K562 (cell line): ENCODE measurements around the gene PRKAG1. TPM values are rescaled to one million over a fixed set of nuclear protein-coding genes. Genes with fewer than 3 reads are reported as not detected.
A peak's percentile ranks its signal among the peaks of the same experiment; 100 is the strongest.

ENCODE experiments used
- ATAC-seq: fragments of 200-7000 bp; cut with Tn5 transposase; 3 replicates; pipeline ENCODE4 v1.9.1; 2020; ENCODE audit warnings: moderate library complexity
- Bru-seq: library from RNA; stranded (reverse); fragments of 400-500 nt; gene quantifications from one replicate; lab custom pipeline; 2021; lab: Mats Ljungman, UMichigan
- BruChase-seq, 2 experiments: library from RNA; stranded (reverse); fragments of 400-500 nt; gene quantifications; one replicate each; lab custom pipeline; 2021; lab: Mats Ljungman, UMichigan
- BruUV-seq: library from RNA; stranded (reverse); fragments of 400-500 nt; replicated peaks from 2 replicates; lab custom pipeline; 2021; lab: Mats Ljungman, UMichigan
- CTCF ChIA-PET: fragments of 300-600 bp; formaldehyde crosslinking; extraction: SDS; loops from one replicate; lab custom pipeline; 2021; ENCODE audit warnings: low intra/inter-chr PET ratio; lab: Yijun Ruan, JAX
- POLR2A ChIA-PET: fragments of 300-600, 350-650 bp; sonication (Branson Sonifier 250); formaldehyde crosslinking; extraction: SDS; loops from one replicate; lab custom pipeline; 2021; ENCODE audit warnings: antibody characterized with exemption, inconsistent platforms; lab: Yijun Ruan, JAX
- DNase-seq, 4 experiments: peaks; one replicate each; pipeline versions ENCODE4 v3.0.0 to v3.0.0-alpha.2; 2011 to 2018; ENCODE audit warnings: low spot score in 3 of 4, mixed read lengths in 3 of 4; ENCODE audit errors: extremely low read depth in 1 of 4
- FAIRE-seq: peaks from 2 replicates; lab custom pipeline; 2011; peaks lifted over from hg19 to GRCh38; lab: Jason Lieb, UNC
- H2AFZ ChIP-seq: 2 replicates; pipeline ENCODE4 v1.6.0; 2011; ENCODE audit warnings: low read depth, low read length, control low read depth, inconsistent platforms
- H3K27ac ChIP-seq: fragments of 200-600 bp; 3 replicates; pipeline ENCODE4 v1.8.0; 2011; ENCODE audit warnings: low read depth, mild to moderate bottlenecking, control low read depth, inconsistent platforms, low read length, moderate library complexity, mixed read lengths; ENCODE audit errors: extremely low read depth
- H3K27me3 ChIP-seq, 2 experiments: fragments of 300-600 bp in 1 of 2; 2 replicates in 1 of 2; 3 replicates in 1 of 2; pipeline versions ENCODE4 v1.6.0 to v1.8.0; 2011; ENCODE audit warnings: inconsistent platforms in 2 of 2, low read length in 2 of 2, mild to moderate bottlenecking in 1 of 2, mixed read lengths in 1 of 2, moderate library complexity in 1 of 2; ENCODE audit not compliant: control insufficient read depth in 2 of 2, insufficient read depth in 2 of 2
- H3K36me3 ChIP-seq: fragments of 300-600 bp; 3 replicates; pipeline ENCODE4 v1.8.0; 2011; ENCODE audit warnings: mild to moderate bottlenecking, low read length, inconsistent platforms; ENCODE audit not compliant: control insufficient read depth, insufficient read depth
- H3K4me1 ChIP-seq, 2 experiments: fragments of 200-600 bp in 1 of 2; replicated peaks in 1 of 2; 2 replicates in 1 of 2; 3 replicates in 1 of 2; pipeline versions ENCODE4 v1.5.1 to v1.8.0; 2011; ENCODE audit warnings: inconsistent platforms in 2 of 2, low read length in 2 of 2, mild to moderate bottlenecking in 1 of 2, mixed read lengths in 1 of 2, moderate library complexity in 1 of 2; ENCODE audit not compliant: control insufficient read depth in 2 of 2, insufficient read depth in 2 of 2
- H3K4me2 ChIP-seq: 2 replicates; pipeline ENCODE4 v1.6.1; 2011; ENCODE audit warnings: low read length, control low read depth, inconsistent platforms, mixed read lengths; ENCODE audit not compliant: insufficient read depth
- H3K4me3 ChIP-seq: fragments of 200-600 bp; sonication (generic), shearing (Covaris generic); 2 replicates; pipeline ENCODE4 v1.5.1; 2016; ENCODE audit warnings: control low read depth, inconsistent platforms
- H3K79me2 ChIP-seq: fragments of 200-600 bp; 3 replicates; pipeline ENCODE4 v1.8.0; 2011; ENCODE audit warnings: low read length, inconsistent platforms; ENCODE audit not compliant: control insufficient read depth, insufficient read depth
- H3K9ac ChIP-seq, 2 experiments: 2 replicates each; pipeline versions ENCODE4 v1.6.0 to v1.6.1; 2011; ENCODE audit warnings: low read depth in 2 of 2, low read length in 2 of 2, control low read depth in 1 of 2, inconsistent platforms in 1 of 2, mild to moderate bottlenecking in 1 of 2, mixed read lengths in 1 of 2; ENCODE audit not compliant: insufficient read depth in 1 of 2
- H3K9me1 ChIP-seq: one replicate; pipeline ENCODE4 v1.6.0; 2011; ENCODE audit warnings: inconsistent platforms, mild to moderate bottlenecking, low read length, moderate library complexity; ENCODE audit not compliant: control insufficient read depth, insufficient read depth
- H3K9me3 ChIP-seq: replicated peaks from 2 replicates; pipeline ENCODE4 v1.5.1; 2011; ENCODE audit warnings: low read depth, low read length, inconsistent platforms; ENCODE audit not compliant: control insufficient read depth, insufficient read depth
- H4K20me1 ChIP-seq: replicated peaks from 2 replicates; pipeline ENCODE4 v1.6.1; 2011; ENCODE audit warnings: low read length, inconsistent platforms, mixed read lengths; ENCODE audit not compliant: control insufficient read depth, insufficient read depth
- MTA1 ChIP-seq: fragments of 450-650 bp; IDR thresholded peaks from 2 replicates; pipeline ENCODE4 v1.6.1; 2017; ENCODE audit warnings: borderline replicate concordance
- NELFE ChIP-seq: IDR thresholded peaks from 2 replicates; pipeline ENCODE4 v1.6.1; 2011; ENCODE audit warnings: mild to moderate bottlenecking; ENCODE audit not compliant: insufficient read depth, insufficient read length
- NFIX ChIP-seq: fragments of 250-450 bp; sonication (Bioruptor Pico); IDR thresholded peaks from 2 replicates; pipeline ENCODE4 v1.4.0; 2020; ENCODE audit warnings: low read depth, mild to moderate bottlenecking, moderate library complexity
- RBM39 ChIP-seq: fragments of 200-400 bp; formaldehyde crosslinking; optimal IDR thresholded peaks from 2 replicates; pipeline ENCODE3; 2018; ENCODE audit warnings: low read depth, low read length
- SETDB1 ChIP-seq: IDR thresholded peaks from one replicate; pipeline ENCODE4 v1.6.1; 2012; ENCODE audit warnings: low read length, control low read depth, inconsistent platforms
- ZNF143 ChIP-seq: sonication (generic); formaldehyde crosslinking; IDR thresholded peaks from 2 replicates; pipeline ENCODE4 v1.9.0; 2022; ENCODE audit warnings: mild to moderate bottlenecking, missing genetic modification reagents
- ZNF384 ChIP-seq: IDR thresholded peaks from 2 replicates; pipeline ENCODE4 v1.6.1; 2012; ENCODE audit warnings: low read depth, low read length, improper control_type of control experiment
- WGBS: fragments of 100-300 bp; shearing (Covaris generic); methylation state at CpG from one replicate; pipeline ENCODE4 v1.1.6; 2016; ENCODE audit warnings: low coverage, mixed read lengths; ENCODE audit not compliant: insufficient coverage; ENCODE audit errors: missing lambda C conversion rate; 5-methylcytosine and 5-hydroxymethylcytosine counted together
- in situ Hi-C: fragments of 300-500 bp; cut with MboI; formaldehyde crosslinking; loops from 4 replicates; pipeline ENCODE4 v1.15.0; 2018; ENCODE audit warnings: inconsistent platforms, mixed read lengths
- intact Hi-C: fragments of 100-400 bp; cut with micrococcal nuclease; formaldehyde crosslinking; loops from 2 replicates; pipeline ENCODE4 v1.14.2; 2022
- long read RNA-seq, 3 experiments: library from polyadenylated mRNA in 2 of 3; library from RNA in 1 of 3; unstranded in 2 of 3; stranded (forward) in 1 of 3; transcript quantifications; one replicate each; pipeline ENCODE4 v2.0.0, GENCODE V29; 2019 to 2022
- polyA minus RNA-seq, 3 experiments: library from RNA; depleted of rRNA, polyadenylated mRNA; stranded (reverse); fragments of >200 nt; gene quantifications; 2 replicates each; pipeline ENCODE4 v1.2.3, GENCODE V29; 2011
- polyA plus RNA-seq, 8 experiments: library from polyadenylated mRNA; depleted of rRNA in 4 of 8; stranded (reverse) in 5 of 8; unstranded in 3 of 8; fragments of >200 nt; fragmentation: Nextera tagmentation in 2 of 8; fragmentation: Illumina TruSeq in 1 of 8; extraction: Ambion mirVana in 2 of 8; extraction: Trizol in 1 of 8; gene quantifications; 2 replicates each; pipeline versions ENCODE4 v1.2.1 to v1.2.3, GENCODE V29; 2011 to 2014; ENCODE audit warnings: inconsistent platforms in 1 of 8, missing spikeins in 1 of 8
- total RNA-seq, 7 experiments: library from RNA; depleted of rRNA in 6 of 7; stranded (reverse); fragments of >200 nt in 6 of 7; fragmentation: Illumina TruSeq in 2 of 7; extraction: Trizol in 2 of 7; gene quantifications; 2 replicates each; pipeline versions ENCODE4 v1.2.1 to v1.2.3, GENCODE V29; 2011 to 2021; ENCODE audit warnings: low replicate concordance in 1 of 7
- TF ChIP-seq, protein P1 (sequence below): fragments of 450-650 bp; formaldehyde crosslinking; IDR thresholded peaks from 2 replicates; pipeline ENCODE4 v1.4.0; 2020; ENCODE audit warnings: mild to moderate bottlenecking, mixed read lengths
- TF ChIP-seq, protein P2 (sequence below): fragments of 250-450 bp; sonication (Bioruptor Pico); IDR thresholded peaks from 2 replicates; pipeline ENCODE4 v1.8.0; 2021; ENCODE audit warnings: mild to moderate bottlenecking, moderate library complexity

PRKAG1 gene
- total RNA-seq (2011; cell fraction: chromatin; rRNA removed; ENCODE audit: low replicate concordance), result 48.6 and 71.2 TPM in 2 replicates
- total RNA-seq (2011; cell fraction: nucleolus; rRNA removed), result 26.7 and 27.0 TPM in 2 replicates
- total RNA-seq (2011; cell fraction: nucleoplasm; rRNA removed), result 42.8 and 56.8 TPM in 2 replicates
- total RNA-seq (2014; rRNA removed), result 51.1 and 51.6 TPM in 2 replicates
- 79.1 and 86.8 TPM in 2 replicates for total RNA-seq (2014; rRNA removed; fragmentation: Illumina TruSeq; extraction: Trizol)
- 74.0 and 75.0 TPM in 2 replicates for total RNA-seq (2015; rRNA removed; fragmentation: Illumina TruSeq; extraction: Trizol)
- 49.3 and 51.9 TPM in 2 replicates for total RNA-seq (2021)
- 109 TPM in 2 replicates for polyA plus RNA-seq (2011; rRNA removed)
- polyA plus RNA-seq (2011; cell fraction: cytosol; rRNA removed), result 85.7 and 115 TPM in 2 replicates
- 31.1 and 53.9 TPM in 2 replicates for polyA plus RNA-seq (2011; cell fraction: nucleus; rRNA removed)
- 53.3 and 68.9 TPM in 2 replicates for polyA plus RNA-seq (2012)
- polyA plus RNA-seq (2014; fragmentation: Illumina TruSeq; extraction: Trizol), result 95.8 and 108 TPM in 2 replicates
- polyA plus RNA-seq (2014; fragmentation: Nextera tagmentation; extraction: Ambion mirVana), result 100 to 1,000 TPM in 1 of 2 experiments, 10 to 100 TPM in 1; 82.7 to 126 TPM
- polyA plus RNA-seq (2014; rRNA removed), result 59.7 and 64.5 TPM in 2 replicates
- 57.9 and 64.9 TPM in 2 replicates for polyA minus RNA-seq (2011; rRNA and poly(A)+ RNA removed)
- 22.4 and 27.7 TPM in 2 replicates for polyA minus RNA-seq (2011; cell fraction: cytosol; rRNA and poly(A)+ RNA removed)
- polyA minus RNA-seq (2011; cell fraction: nucleus; rRNA and poly(A)+ RNA removed), result 9.0 and 14.2 TPM in 2 replicates
- percentile 78 among the genes with signal in this experiment for Bru-seq, nascent RNA
- BruChase-seq, experiment 1, labeled RNA remaining after a 2-hour chase, result percentile 72 among the genes with signal in this experiment
- BruChase-seq, experiment 2, labeled RNA remaining after a 6-hour chase, result percentile 74 among the genes with signal in this experiment
- long read RNA-seq, experiment 1, transcript PRKAG1-206 (12 exons, 1,699 nt), result major isoform, 34 of 71 reads
- long read RNA-seq, experiment 1, partial matches to known transcripts, result 4 of 71 reads
- long read RNA-seq, experiment 1, other reads (novel, unspliced or antisense), result 32 of 71 reads
- long read RNA-seq, experiment 2, transcript PRKAG1-206 (12 exons, 1,699 nt), result major isoform, 24 of 53 reads
- long read RNA-seq, experiment 2, partial matches to known transcripts, result 20 of 53 reads
- long read RNA-seq, experiment 2, other reads (novel, unspliced or antisense), result 8 of 53 reads
- long read RNA-seq, experiment 3, transcript PRKAG1-206 (12 exons, 1,699 nt), result major isoform, 43 of 54 reads
- long read RNA-seq, experiment 3, partial matches to known transcripts, result 3 of 54 reads
- long read RNA-seq, experiment 3, other reads (novel, unspliced or antisense), result 8 of 54 reads

- Histone ChIP-seq H3K36me3 (peaks cover 45% of the 10 kb centered on the region), H3K9me3 (no peaks in the 10 kb centered on the region)
- FAIRE-seq, result peak; percentile 95
- TF ChIP-seq MTA1 (0 out of 2 replicates have a peak, but pooled peaks have one; percentile 33), NELFE (no peak), SETDB1 (no peak), ZNF384 (peak; percentile 38), RBM39 (peak; percentile 55), ZNF143 (CRISPR knock-in tag) (no peak), NFIX (no peak)
- TF ChIP-seq, protein P1, sequence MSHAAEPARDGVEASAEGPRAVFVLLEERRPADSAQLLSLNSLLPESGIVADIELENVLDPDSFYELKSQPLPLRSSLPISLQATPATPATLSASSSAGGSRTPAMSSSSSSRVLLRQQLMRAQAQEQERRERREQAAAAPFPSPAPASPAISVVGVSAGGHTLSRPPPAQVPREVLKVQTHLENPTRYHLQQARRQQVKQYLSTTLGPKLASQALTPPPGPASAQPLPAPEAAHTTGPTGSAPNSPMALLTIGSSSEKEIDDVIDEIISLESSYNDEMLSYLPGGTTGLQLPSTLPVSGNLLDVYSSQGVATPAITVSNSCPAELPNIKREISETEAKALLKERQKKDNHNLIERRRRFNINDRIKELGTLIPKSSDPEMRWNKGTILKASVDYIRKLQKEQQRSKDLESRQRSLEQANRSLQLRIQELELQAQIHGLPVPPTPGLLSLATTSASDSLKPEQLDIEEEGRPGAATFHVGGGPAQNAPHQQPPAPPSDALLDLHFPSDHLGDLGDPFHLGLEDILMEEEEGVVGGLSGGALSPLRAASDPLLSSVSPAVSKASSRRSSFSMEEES (CRISPR knock-in tag), result no peak
- TF ChIP-seq, protein P2, sequence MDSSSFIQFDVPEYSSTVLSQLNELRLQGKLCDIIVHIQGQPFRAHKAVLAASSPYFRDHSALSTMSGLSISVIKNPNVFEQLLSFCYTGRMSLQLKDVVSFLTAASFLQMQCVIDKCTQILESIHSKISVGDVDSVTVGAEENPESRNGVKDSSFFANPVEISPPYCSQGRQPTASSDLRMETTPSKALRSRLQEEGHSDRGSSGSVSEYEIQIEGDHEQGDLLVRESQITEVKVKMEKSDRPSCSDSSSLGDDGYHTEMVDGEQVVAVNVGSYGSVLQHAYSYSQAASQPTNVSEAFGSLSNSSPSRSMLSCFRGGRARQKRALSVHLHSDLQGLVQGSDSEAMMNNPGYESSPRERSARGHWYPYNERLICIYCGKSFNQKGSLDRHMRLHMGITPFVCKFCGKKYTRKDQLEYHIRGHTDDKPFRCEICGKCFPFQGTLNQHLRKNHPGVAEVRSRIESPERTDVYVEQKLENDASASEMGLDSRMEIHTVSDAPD (CRISPR knock-in tag), result no peak
Measured at GRCh38 chr12:49018261-49019119, at the start of gene PRKAG1. TSS of gene PRKAG1 (minus strand) at chr12:49018776. CDS start at chr12:49018740, 36 bp downstream.

More at GRCh38 chr12:49018261-49019119, at the start of gene PRKAG1:
- Histone ChIP-seq H3K79me2 (peaks cover 30% of the 10 kb centered on the region), H3K9ac (peak within 1 kb of the TSS; percentile 93 to 99), H3K9me1 (no peaks in the 10 kb centered on the region), H3K4me1 (peaks cover 40 to 49% of the 10 kb centered on the region in 2 experiments), H4K20me1 (0 out of 2 replicates have a peak, but pooled peaks cover 3% of the 10 kb centered on the region), H3K27me3 (no peaks in the 10 kb centered on the region), H3K27ac (peak within 1 kb of the TSS; percentile 99), H3K4me3 (peak within 1 kb of the TSS; percentile 69), H2AFZ (peak within 1 kb of the TSS; percentile 78), H3K4me2 (peak within 1 kb of the TSS; percentile 86)
- in situ Hi-C loops (no loop called here), intact Hi-C loops (loop anchor here (2.0 kb wide), 1 partner anchor 22 kb away; no protein-coding TSS in a partner anchor)
- ATAC-seq (peak; percentile 89), DNase-seq (peak; percentile 96 to 99 (median 97))
- TSS peak; percentile 66 for BruUV-seq
- ChIA-PET CTCF (interaction anchor here (0.5 to 2.3 kb wide), 3 partner anchors 22 to 128 kb away, joined by 3 to 11 read pairs (median 5); no protein-coding TSS in a partner anchor), POLR2A (interaction anchor here (0.6 to 6.8 kb wide), 10 partner anchors 16 to 329 kb away, joined by 3 to 78 read pairs (median 4); partner anchors contain the start of genes DDN, TUBA1B and TUBA1C)
- WGBS, result 2% methylated on average over 50 of the region's 59 CpGs
